NCI-H82 treated with DMSO at 0.1 percent for 48 hours (cell line): Measurements from ENCODE around the gene DOK6.

Source experiments
- DNase-seq: peaks from one replicate; lab custom pipeline; 2025; ENCODE audit not compliant: unreplicated experiment; lab: John Stamatoyannopoulos, UW

Gene DOK6

GRCh38 chr18:69432847-69433246, 32.2 kb downstream of the DOK6 start:
- no peak for DNase-seq

GRCh38 chr18:69435000-69435399, 34.3 kb downstream of the DOK6 start:
- DNase-seq, result no peak

GRCh38 chr18:69444221-69444620, 43.5 kb downstream of the DOK6 start:
- no peak for DNase-seq

GRCh38 chr18:69447886-69448285, 47.2 kb downstream of the DOK6 start:
- no peak for DNase-seq

GRCh38 chr18:69455125-69455524, 54.4 kb downstream of the DOK6 start:
- no peak for DNase-seq

GRCh38 chr18:69469444-69469919, 68.8 kb downstream of the DOK6 start:
- DNase-seq, result no peak

GRCh38 chr18:69480460-69480859, 79.8 kb downstream of the DOK6 start:
- DNase-seq, result no peak

- no peak for DNase-seq
Observed at GRCh38 chr18:69483574-69483973, 82.9 kb downstream of the DOK6 start.

GRCh38 chr18:69484699-69485396, 84.2 kb downstream of the DOK6 start:
- no peak for DNase-seq

- no peak for DNase-seq
Observed at GRCh38 chr18:69487488-69488394, 87.1 kb downstream of the DOK6 start.

- DNase-seq, result no peak
Observed at GRCh38 chr18:69490072-69490471, 89.4 kb downstream of the DOK6 start.

GRCh38 chr18:69490813-69491212, 90.1 kb downstream of the DOK6 start:
- DNase-seq, result no peak

GRCh38 chr18:69491576-69491975, 90.9 kb downstream of the DOK6 start:
- no peak for DNase-seq

GRCh38 chr18:69492861-69493260, 92.2 kb downstream of the DOK6 start:
- DNase-seq, result no peak

GRCh38 chr18:69494841-69495240, 94.2 kb downstream of the DOK6 start:
- no peak for DNase-seq

GRCh38 chr18:69495338-69495737, 94.7 kb downstream of the DOK6 start:
- DNase-seq, result no peak

GRCh38 chr18:69495841-69496533, 95.3 kb downstream of the DOK6 start:
- no peak for DNase-seq

GRCh38 chr18:69518989-69519388, 118.3 kb downstream of the DOK6 start:
- no peak for DNase-seq

GRCh38 chr18:69523582-69523981, 122.9 kb downstream of the DOK6 start:
- no peak for DNase-seq

- DNase-seq, result no peak
Observed at GRCh38 chr18:69528435-69528834, 127.7 kb downstream of the DOK6 start.

- DNase-seq, result no peak
Observed at GRCh38 chr18:69529151-69529550, 128.5 kb downstream of the DOK6 start.

- no peak for DNase-seq
Observed at GRCh38 chr18:69531973-69532372, 131.3 kb downstream of the DOK6 start.
